IMR-90 (cell line): ENCODE results near the gene FUS.

Experiments
- CEBPB ChIP-seq: IDR thresholded peaks from 2 replicates; pipeline ENCODE4 v1.6.1; 2012; ENCODE audit warnings: low read depth, low read length, improper control_type of control experiment
- CHD1 ChIP-seq: IDR thresholded peaks from 2 replicates; pipeline ENCODE4 v1.6.1; 2012; ENCODE audit warnings: low read depth, low read length, improper control_type of control experiment
- CTCF ChIP-seq: conservative IDR thresholded peaks from 2 replicates; pipeline ENCODE4 v1.5.1; 2012; ENCODE audit warnings: mild to moderate bottlenecking, low read depth, low read length, improper control_type of control experiment
- ELK1 ChIP-seq: fragments of 150-350 bp; IDR thresholded peaks from 2 replicates; pipeline ENCODE4 v1.6.1; 2016; ENCODE audit warnings: low read depth, mild to moderate bottlenecking, low read length, moderate library complexity, borderline replicate concordance
- MAFK ChIP-seq: IDR thresholded peaks from 2 replicates; pipeline ENCODE4 v1.6.1; 2012; ENCODE audit warnings: low read depth, low read length, improper control_type of control experiment
- NFE2L2 ChIP-seq: fragments of 150-350 bp; IDR thresholded peaks from 2 replicates; pipeline ENCODE4 v1.6.1; 2016; ENCODE audit warnings: low read depth, mild to moderate bottlenecking, low read length
- POLR2A ChIP-seq: IDR thresholded peaks from 2 replicates; pipeline ENCODE4 v1.6.1; 2012; ENCODE audit warnings: mild to moderate bottlenecking, low read depth, low read length
- RAD21 ChIP-seq: IDR thresholded peaks from 2 replicates; pipeline ENCODE4 v1.6.1; 2012; ENCODE audit warnings: low read length, improper control_type of control experiment
- RFX5 ChIP-seq: IDR thresholded peaks from 2 replicates; pipeline ENCODE4 v1.8.0; 2012; ENCODE audit warnings: low read depth, mild to moderate bottlenecking, low read length, moderate library complexity
- TF ChIP-seq, protein P1 (sequence below): fragments of 150-350 bp; IDR thresholded peaks from 2 replicates; pipeline ENCODE4 v1.6.1; 2017; ENCODE audit warnings: mild to moderate bottlenecking, antibody characterized with exemption, low read length, low read depth

GRCh38 chr16:31132303-31132979 lies 47.5 kb upstream of the FUS start:
- no peak for TF ChIP-seq POLR2A
- TF ChIP-seq MAFK: no peak
- TF ChIP-seq CTCF: no peak
- no peak for TF ChIP-seq ELK1
- no peak for TF ChIP-seq CHD1
- TF ChIP-seq RAD21: no peak
- TF ChIP-seq CEBPB: no peak
- TF ChIP-seq, protein P1, sequence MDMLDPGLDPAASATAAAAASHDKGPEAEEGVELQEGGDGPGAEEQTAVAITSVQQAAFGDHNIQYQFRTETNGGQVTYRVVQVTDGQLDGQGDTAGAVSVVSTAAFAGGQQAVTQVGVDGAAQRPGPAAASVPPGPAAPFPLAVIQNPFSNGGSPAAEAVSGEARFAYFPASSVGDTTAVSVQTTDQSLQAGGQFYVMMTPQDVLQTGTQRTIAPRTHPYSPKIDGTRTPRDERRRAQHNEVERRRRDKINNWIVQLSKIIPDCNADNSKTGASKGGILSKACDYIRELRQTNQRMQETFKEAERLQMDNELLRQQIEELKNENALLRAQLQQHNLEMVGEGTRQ: no peak
- no peak for TF ChIP-seq RFX5
- TF ChIP-seq NFE2L2: no peak
